ENCODE results near the gene GNAI3. TPM values are rescaled to one million over a fixed set of nuclear protein-coding genes. Genes with fewer than 3 reads are reported as not detected.

GNAI3 gene
- total RNA-seq, 1 experiment from 2014 or later, result 12.8 TPM

GRCh38 chr1:109589177-109589576 lies 40.8 kb downstream of the GNAI3 start:
- Histone ChIP-seq H3K9me3 (ENCODE audit: low read depth, low read length, poor library complexity, severe bottlenecking) (no peaks in the 10 kb centered on the region), H3K27me3 (replicated peaks; ENCODE audit: insufficient read depth, low read depth, low read length, poor library complexity) (no peaks in the 10 kb centered on the region), H3K4me1 (ENCODE audit: insufficient read depth, low read length, poor library complexity, severe bottlenecking) (no peaks in the 10 kb centered on the region), H3K4me3 (ENCODE audit: low read depth, low read length, poor library complexity, severe bottlenecking) (no peak overlapping the region), H3K27ac (ENCODE audit: low read depth, low read length, poor library complexity, severe bottlenecking) (no peak overlapping the region), H3K36me3 (ENCODE audit: insufficient read depth, low read length, poor library complexity, severe bottlenecking) (peaks cover 83% of the 10 kb centered on the region)
- ChIA-PET POLR2A (ENCODE audit: low non-redundant PET) (no interaction called here), CTCF (no interaction called here)
- no peak for TF ChIP-seq EZH2 (IDR thresholded peaks at IDR 0.05; ENCODE audit: borderline replicate concordance, low read depth, low read length, poor library complexity, severe bottlenecking)
- TF ChIP-seq CTCF (conservative IDR thresholded peaks at IDR 0.05; ENCODE audit: low read depth, low read length), result no peak
- no peak for DNase-seq (ENCODE audit: low spot score)
- intact Hi-C loops (cut with micrococcal nuclease; ENCODE audit: unreplicated experiment), result no loop called here
- BruUV-seq (replicated peaks), result no TSS peak

- no peaks in the 10 kb centered on the region for H3K27me3 ChIP-seq (replicated peaks; ENCODE audit: insufficient read depth, low read depth, low read length, poor library complexity)
- H3K4me3 ChIP-seq (ENCODE audit: low read depth, low read length, poor library complexity, severe bottlenecking), result no peak overlapping the region
- POLR2A ChIA-PET (ENCODE audit: low non-redundant PET), result no interaction called here
- intact Hi-C loops (cut with micrococcal nuclease; ENCODE audit: unreplicated experiment), result no loop called here
- H3K4me1 ChIP-seq (ENCODE audit: insufficient read depth, low read length, poor library complexity, severe bottlenecking), result peaks cover under 1% of the 10 kb centered on the region
- no peak overlapping the region for H3K27ac ChIP-seq (ENCODE audit: low read depth, low read length, poor library complexity, severe bottlenecking)
- no peaks in the 10 kb centered on the region for H3K9me3 ChIP-seq (ENCODE audit: low read depth, low read length, poor library complexity, severe bottlenecking)
- CTCF ChIA-PET, result no interaction called here
- H3K36me3 ChIP-seq (ENCODE audit: insufficient read depth, low read length, poor library complexity, severe bottlenecking), result peaks cover 82% of the 10 kb centered on the region
- BruUV-seq (replicated peaks), result no TSS peak
- TF ChIP-seq EZH2 (IDR thresholded peaks at IDR 0.05; ENCODE audit: borderline replicate concordance, low read depth, low read length, poor library complexity, severe bottlenecking) (no peak), CTCF (conservative IDR thresholded peaks at IDR 0.05; ENCODE audit: low read depth, low read length) (no peak)
- DNase-seq (ENCODE audit: low spot score), result no peak
Observed at GRCh38 chr1:109589679-109590078, 41.3 kb downstream of the GNAI3 start.

- TF ChIP-seq CTCF (conservative IDR thresholded peaks at IDR 0.05; ENCODE audit: low read depth, low read length), result no peak
- no peak for TF ChIP-seq EZH2 (IDR thresholded peaks at IDR 0.05; ENCODE audit: borderline replicate concordance, low read depth, low read length, poor library complexity, severe bottlenecking)
- Histone ChIP-seq H3K4me1 (ENCODE audit: insufficient read depth, low read length, poor library complexity, severe bottlenecking) (peaks cover 13% of the 10 kb centered on the region), H3K27me3 (replicated peaks; ENCODE audit: insufficient read depth, low read depth, low read length, poor library complexity) (no peaks in the 10 kb centered on the region), H3K36me3 (ENCODE audit: insufficient read depth, low read length, poor library complexity, severe bottlenecking) (peaks cover 50% of the 10 kb centered on the region), H3K4me3 (ENCODE audit: low read depth, low read length, poor library complexity, severe bottlenecking) (no peak overlapping the region), H3K27ac (ENCODE audit: low read depth, low read length, poor library complexity, severe bottlenecking) (no peak overlapping the region), H3K9me3 (ENCODE audit: low read depth, low read length, poor library complexity, severe bottlenecking) (no peaks in the 10 kb centered on the region)
- BruUV-seq (replicated peaks), result TSS peak; percentile 29
- ChIA-PET CTCF (no interaction called here), POLR2A (ENCODE audit: low non-redundant PET) (no interaction called here)
- DNase-seq (ENCODE audit: low spot score), result no peak
- intact Hi-C loops (cut with micrococcal nuclease; ENCODE audit: unreplicated experiment), result no loop called here
Observed at GRCh38 chr1:109592916-109593315, 44.5 kb downstream of the GNAI3 start.
